GM12874 (cell line): Measurements from ENCODE around the gene F7.

ENCODE experiments used
- CTCF ChIP-seq: IDR thresholded peaks from 2 replicates; pipeline ENCODE4 v1.5.1; 2011; ENCODE audit warnings: low read depth, mild to moderate bottlenecking, control low read depth, low read length, moderate library complexity; ENCODE audit not compliant: insufficient read depth

Gene F7

GRCh38 chr13:113169277-113170272 lies 64.0 kb downstream of the F7 start:
- TF ChIP-seq CTCF = no peak
